HEK293T (cell line): ENCODE results near the gene KBTBD13.

Experiments used
- ARNT ChIP-seq: fragments of 450-650 bp; IDR thresholded peaks from 2 replicates; pipeline ENCODE4 v1.6.1; 2017; ENCODE audit warnings: mild to moderate bottlenecking
- FOXA1 ChIP-seq: fragments of 450-650 bp; IDR thresholded peaks from 2 replicates; pipeline ENCODE4 v1.6.1; 2016; ENCODE audit warnings: mild to moderate bottlenecking
- FOXK2 ChIP-seq: fragments of 450-650 bp; IDR thresholded peaks from 2 replicates; pipeline ENCODE4 v1.6.1; 2016; ENCODE audit warnings: mild to moderate bottlenecking
- FOXM1 ChIP-seq: fragments of 450-650 bp; IDR thresholded peaks from 2 replicates; pipeline ENCODE4 v1.6.1; 2017; ENCODE audit warnings: mild to moderate bottlenecking, borderline replicate concordance
- L3MBTL2 ChIP-seq: fragments of 450-650 bp; conservative IDR thresholded peaks from 2 replicates; pipeline ENCODE4 v1.6.1; 2016; ENCODE audit warnings: mild to moderate bottlenecking
- NFRKB ChIP-seq: fragments of 450-650 bp; IDR thresholded peaks from 2 replicates; pipeline ENCODE4 v1.6.1; 2016; ENCODE audit warnings: mild to moderate bottlenecking, moderate library complexity
- SUZ12 ChIP-seq: fragments of 450-650 bp; IDR thresholded peaks from 2 replicates; pipeline ENCODE4 v1.6.1; 2016; ENCODE audit warnings: mild to moderate bottlenecking

DNA sequence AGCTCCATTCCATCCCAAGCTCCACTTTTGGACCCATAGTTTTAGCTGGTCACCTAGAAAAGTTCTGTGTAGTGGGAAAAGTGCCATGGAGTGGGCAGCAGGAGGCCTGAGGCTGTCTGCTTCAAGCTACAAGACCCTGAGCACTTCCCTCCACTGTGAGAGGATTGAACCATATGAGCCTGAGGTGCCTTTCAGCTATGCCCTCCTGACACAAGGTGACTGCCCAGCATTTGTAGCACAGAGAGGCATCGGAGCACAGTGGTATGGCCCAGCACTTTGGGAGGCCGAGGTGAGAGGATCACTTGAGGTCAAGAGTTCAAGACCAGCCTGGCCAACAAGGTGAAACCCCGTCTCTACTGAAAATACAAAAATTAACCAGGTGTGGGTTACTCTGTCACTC is 3.9 kb upstream of the KBTBD13 start:
- TF ChIP-seq FOXK2 (no peak), L3MBTL2 (no peak), NFRKB (no peak), FOXA1 (no peak), SUZ12 (no peak), ARNT (no peak), FOXM1 (no peak)
